Skeletal muscle tissue (tissue), 4 donors: ENCODE results near the gene HMGXB3. TPM values are rescaled to one million over a fixed set of nuclear protein-coding genes. Genes with fewer than 3 reads are reported as not detected.

Experiments
- H3K27ac ChIP-seq: one replicate; pipeline ENCODE4 v1.7.0; 2013; ENCODE audit warnings: mild to moderate bottlenecking, low read depth, low read length, inconsistent platforms
- H3K27me3 ChIP-seq, 3 donors: one replicate each; pipeline ENCODE4 v1.7.0; 2013; ENCODE audit warnings: low read length in 3 of 3; ENCODE audit not compliant: control insufficient read depth in 3 of 3, insufficient read depth in 3 of 3
- H3K36me3 ChIP-seq, 3 donors: one replicate each; pipeline ENCODE4 v1.7.0; 2013; ENCODE audit warnings: low read length in 3 of 3; ENCODE audit not compliant: control insufficient read depth in 3 of 3, insufficient read depth in 3 of 3
- H3K4me1 ChIP-seq, 3 donors: one replicate each; pipeline ENCODE4 v1.7.0; 2013; ENCODE audit warnings: low read length in 3 of 3, mild to moderate bottlenecking in 3 of 3; ENCODE audit not compliant: control insufficient read depth in 3 of 3, insufficient read depth in 3 of 3
- H3K4me3 ChIP-seq, 3 donors: one replicate each; pipeline ENCODE4 v1.7.0; 2013; ENCODE audit warnings: low read length in 3 of 3
- H3K9ac ChIP-seq, 3 donors: one replicate each; pipeline ENCODE4 v1.7.0; 2013; ENCODE audit warnings: low read length in 3 of 3, mild to moderate bottlenecking in 3 of 3, moderate library complexity in 2 of 3, low read depth in 1 of 3
- H3K9me3 ChIP-seq, 3 donors: one replicate each; pipeline ENCODE4 v1.7.0; 2013; ENCODE audit warnings: low read length in 3 of 3; ENCODE audit not compliant: control insufficient read depth in 3 of 3
- total RNA-seq: library from RNA; depleted of rRNA; stranded (reverse); fragments of >200 nt; gene quantifications from one replicate; pipeline ENCODE4 v1.2.3, GENCODE V29; 2014
- donor health status: Osteomylitis.

The HMGXB3 gene
- total RNA-seq, 1 donor from 2014 or later, result 14.1 TPM

- H3K27ac ChIP-seq, result peak within 1 kb of the TSS; percentile 88
Observed at GRCh38 chr5:149960272-149961185, 40.0 kb upstream of the HMGXB3 start, which contains the start of gene SLC26A2. Gene SLC26A2 (plus strand): TSS chr5:149960758. CDS start chr5:149977653, 16,895 bp downstream.

GRCh38 chr5:149961186-149961685, 39.3 kb upstream of the HMGXB3 start:
- Histone ChIP-seq H3K27ac (peak overlapping the region; percentile 88), H3K4me1 (peaks cover 12 to 13% (median 13%) of the 10 kb centered on the region in 3 donors), H3K36me3 (no peaks in the 10 kb centered on the region), H3K27me3 (no peaks in the 10 kb centered on the region), H3K9me3 (no peaks in the 10 kb centered on the region), H3K4me3 (peak overlapping the region; percentile 75 to 83 (median 76)), H3K9ac (peak overlapping the region; percentile 70 to 84 (median 79))

More at GRCh38 chr5:149960272-149961185, 40.0 kb upstream of the HMGXB3 start, which contains the start of gene SLC26A2:
- H3K9ac ChIP-seq, result peak within 1 kb of the TSS; percentile 70 to 92 (median 84)
- no peaks in the 10 kb centered on the region for H3K27me3 ChIP-seq
- H3K4me3 ChIP-seq, result peak within 1 kb of the TSS; percentile 75 to 83 (median 76)
- H3K9me3 ChIP-seq, result no peaks in the 10 kb centered on the region
- H3K36me3 ChIP-seq, result no peaks in the 10 kb centered on the region
- peaks cover 12 to 13% (median 13%) of the 10 kb centered on the region in 3 donors for H3K4me1 ChIP-seq

- Histone ChIP-seq H3K9me3 (no peaks in the 10 kb centered on the region), H3K27me3 (no peaks in the 10 kb centered on the region), H3K27ac (no peak overlapping the region), H3K9ac (no peak overlapping the region), H3K4me1 (peaks cover 12 to 13% (median 13%) of the 10 kb centered on the region in 3 donors), H3K4me3 (no peak overlapping the region), H3K36me3 (no peaks in the 10 kb centered on the region)
Observed at GRCh38 chr5:149961957-149962409, 38.6 kb upstream of the HMGXB3 start.

GRCh38 chr5:149962601-149963300, 37.8 kb upstream of the HMGXB3 start:
- Histone ChIP-seq H3K36me3 (no peaks in the 10 kb centered on the region), H3K9me3 (no peaks in the 10 kb centered on the region)

GRCh38 chr5:149963729-149964128, 36.8 kb upstream of the HMGXB3 start:
- Histone ChIP-seq H3K4me3 (no peak overlapping the region), H3K9me3 (no peaks in the 10 kb centered on the region), H3K9ac (no peak overlapping the region), H3K27ac (no peak overlapping the region), H3K4me1 (peaks cover 12 to 13% (median 13%) of the 10 kb centered on the region in 3 donors), H3K36me3 (no peaks in the 10 kb centered on the region), H3K27me3 (no peaks in the 10 kb centered on the region)

More at GRCh38 chr5:149962601-149963300, 37.8 kb upstream of the HMGXB3 start:
- no peak overlapping the region for H3K9ac ChIP-seq
- H3K4me3 ChIP-seq, result no peak overlapping the region
- H3K27me3 ChIP-seq, result no peaks in the 10 kb centered on the region
- H3K4me1 ChIP-seq, result peaks cover 12 to 13% (median 13%) of the 10 kb centered on the region in 3 donors
- no peak overlapping the region for H3K27ac ChIP-seq

GRCh38 chr5:149966946-149967345, 33.6 kb upstream of the HMGXB3 start:
- Histone ChIP-seq H3K27ac (no peak overlapping the region), H3K4me3 (no peak overlapping the region), H3K27me3 (no peaks in the 10 kb centered on the region), H3K9me3 (no peaks in the 10 kb centered on the region), H3K36me3 (no peaks in the 10 kb centered on the region), H3K9ac (no peak overlapping the region), H3K4me1 (no peaks in the 10 kb centered on the region)

GRCh38 chr5:149969181-149969930, 31.2 kb upstream of the HMGXB3 start:
- H3K9ac ChIP-seq, result no peak overlapping the region
- no peaks in the 10 kb centered on the region for H3K4me1 ChIP-seq
- H3K27me3 ChIP-seq, result no peaks in the 10 kb centered on the region
- no peaks in the 10 kb centered on the region for H3K9me3 ChIP-seq
- H3K4me3 ChIP-seq, result no peak overlapping the region
- H3K27ac ChIP-seq, result no peak overlapping the region
- no peaks in the 10 kb centered on the region for H3K36me3 ChIP-seq

GRCh38 chr5:149975409-149975808, 25.1 kb upstream of the HMGXB3 start:
- H3K36me3 ChIP-seq, result peaks cover 0 to 13% (median 10%) of the 10 kb centered on the region in 3 donors
- H3K27me3 ChIP-seq, result no peaks in the 10 kb centered on the region
- no peak overlapping the region for H3K4me3 ChIP-seq
- H3K9me3 ChIP-seq, result no peaks in the 10 kb centered on the region
- no peak overlapping the region for H3K9ac ChIP-seq
- H3K27ac ChIP-seq, result no peak overlapping the region
- H3K4me1 ChIP-seq, result no peaks in the 10 kb centered on the region

- no peak overlapping the region for H3K9ac ChIP-seq
- H3K4me3 ChIP-seq, result no peak overlapping the region
- H3K9me3 ChIP-seq, result no peaks in the 10 kb centered on the region
- no peaks in the 10 kb centered on the region for H3K4me1 ChIP-seq
- H3K36me3 ChIP-seq, result peaks cover 6 to 19% (median 13%) of the 10 kb centered on the region in 3 donors
- H3K27me3 ChIP-seq, result no peaks in the 10 kb centered on the region
- H3K27ac ChIP-seq, result no peak overlapping the region
Observed at GRCh38 chr5:149979896-149980295, 20.6 kb upstream of the HMGXB3 start.
